Neural cell (in vitro differentiated cells): ENCODE measurements around the gene APRT.

Experiments used
- POLR2AphosphoS5 ChIP-seq: IDR thresholded peaks from 2 replicates; pipeline ENCODE4 v1.6.1; 2012
- TF ChIP-seq, protein P1 (sequence below): fragments of 450-650 bp; IDR thresholded peaks from 2 replicates; pipeline ENCODE4 v1.5.1; 2014; ENCODE audit warnings: antibody characterized with exemption, mild to moderate bottlenecking, moderate library complexity; ENCODE audit not compliant: poor library complexity, severe bottlenecking
- TF ChIP-seq, protein P2 (sequence below): IDR thresholded peaks from 2 replicates; pipeline ENCODE4 v1.6.1; 2012; ENCODE audit warnings: borderline replicate concordance

DNA sequence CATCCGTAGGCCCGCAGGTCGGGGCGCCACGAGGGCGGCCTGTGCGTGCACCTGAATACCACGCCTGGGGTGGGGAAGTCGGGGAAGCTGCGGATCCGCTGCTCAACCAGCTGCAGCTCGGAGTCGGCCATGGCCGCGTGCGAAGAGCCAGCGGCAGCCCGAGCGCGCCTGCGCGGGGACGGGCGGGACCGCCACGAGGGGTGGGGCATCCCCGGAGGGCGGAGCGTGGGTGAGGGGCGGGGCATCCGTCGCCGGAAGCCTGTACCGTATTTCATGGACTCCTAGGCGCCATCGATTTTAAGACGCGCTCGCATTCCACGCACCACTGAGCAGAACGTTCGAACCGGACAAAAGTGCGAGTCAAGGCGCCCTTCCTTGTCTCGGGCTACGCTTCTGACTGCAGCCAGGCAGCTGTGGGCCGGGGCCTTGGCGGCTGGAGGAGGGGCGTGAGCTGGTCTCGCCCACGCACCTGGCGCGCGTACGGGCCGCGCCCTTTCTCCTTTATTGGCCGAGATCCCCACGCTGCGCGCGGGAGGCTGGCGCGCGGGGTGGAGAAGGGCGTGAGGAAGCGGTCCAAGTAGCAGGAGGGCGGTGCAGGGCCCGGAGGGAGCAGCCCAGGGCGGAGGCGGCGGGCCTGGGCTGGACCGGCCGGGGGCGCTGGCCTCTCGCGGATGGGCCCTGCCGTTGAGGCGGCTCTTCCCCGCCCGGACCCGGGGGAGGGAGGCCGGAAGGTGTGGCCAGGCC lies at the start of gene APRT:
- TF ChIP-seq, protein P1, sequence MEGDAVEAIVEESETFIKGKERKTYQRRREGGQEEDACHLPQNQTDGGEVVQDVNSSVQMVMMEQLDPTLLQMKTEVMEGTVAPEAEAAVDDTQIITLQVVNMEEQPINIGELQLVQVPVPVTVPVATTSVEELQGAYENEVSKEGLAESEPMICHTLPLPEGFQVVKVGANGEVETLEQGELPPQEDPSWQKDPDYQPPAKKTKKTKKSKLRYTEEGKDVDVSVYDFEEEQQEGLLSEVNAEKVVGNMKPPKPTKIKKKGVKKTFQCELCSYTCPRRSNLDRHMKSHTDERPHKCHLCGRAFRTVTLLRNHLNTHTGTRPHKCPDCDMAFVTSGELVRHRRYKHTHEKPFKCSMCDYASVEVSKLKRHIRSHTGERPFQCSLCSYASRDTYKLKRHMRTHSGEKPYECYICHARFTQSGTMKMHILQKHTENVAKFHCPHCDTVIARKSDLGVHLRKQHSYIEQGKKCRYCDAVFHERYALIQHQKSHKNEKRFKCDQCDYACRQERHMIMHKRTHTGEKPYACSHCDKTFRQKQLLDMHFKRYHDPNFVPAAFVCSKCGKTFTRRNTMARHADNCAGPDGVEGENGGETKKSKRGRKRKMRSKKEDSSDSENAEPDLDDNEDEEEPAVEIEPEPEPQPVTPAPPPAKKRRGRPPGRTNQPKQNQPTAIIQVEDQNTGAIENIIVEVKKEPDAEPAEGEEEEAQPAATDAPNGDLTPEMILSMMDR: peak; percentile 41
- TF ChIP-seq POLR2AphosphoS5: peak; percentile 70
- TF ChIP-seq, protein P2, sequence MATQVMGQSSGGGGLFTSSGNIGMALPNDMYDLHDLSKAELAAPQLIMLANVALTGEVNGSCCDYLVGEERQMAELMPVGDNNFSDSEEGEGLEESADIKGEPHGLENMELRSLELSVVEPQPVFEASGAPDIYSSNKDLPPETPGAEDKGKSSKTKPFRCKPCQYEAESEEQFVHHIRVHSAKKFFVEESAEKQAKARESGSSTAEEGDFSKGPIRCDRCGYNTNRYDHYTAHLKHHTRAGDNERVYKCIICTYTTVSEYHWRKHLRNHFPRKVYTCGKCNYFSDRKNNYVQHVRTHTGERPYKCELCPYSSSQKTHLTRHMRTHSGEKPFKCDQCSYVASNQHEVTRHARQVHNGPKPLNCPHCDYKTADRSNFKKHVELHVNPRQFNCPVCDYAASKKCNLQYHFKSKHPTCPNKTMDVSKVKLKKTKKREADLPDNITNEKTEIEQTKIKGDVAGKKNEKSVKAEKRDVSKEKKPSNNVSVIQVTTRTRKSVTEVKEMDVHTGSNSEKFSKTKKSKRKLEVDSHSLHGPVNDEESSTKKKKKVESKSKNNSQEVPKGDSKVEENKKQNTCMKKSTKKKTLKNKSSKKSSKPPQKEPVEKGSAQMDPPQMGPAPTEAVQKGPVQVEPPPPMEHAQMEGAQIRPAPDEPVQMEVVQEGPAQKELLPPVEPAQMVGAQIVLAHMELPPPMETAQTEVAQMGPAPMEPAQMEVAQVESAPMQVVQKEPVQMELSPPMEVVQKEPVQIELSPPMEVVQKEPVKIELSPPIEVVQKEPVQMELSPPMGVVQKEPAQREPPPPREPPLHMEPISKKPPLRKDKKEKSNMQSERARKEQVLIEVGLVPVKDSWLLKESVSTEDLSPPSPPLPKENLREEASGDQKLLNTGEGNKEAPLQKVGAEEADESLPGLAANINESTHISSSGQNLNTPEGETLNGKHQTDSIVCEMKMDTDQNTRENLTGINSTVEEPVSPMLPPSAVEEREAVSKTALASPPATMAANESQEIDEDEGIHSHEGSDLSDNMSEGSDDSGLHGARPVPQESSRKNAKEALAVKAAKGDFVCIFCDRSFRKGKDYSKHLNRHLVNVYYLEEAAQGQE: no peak
